ENCODE measurements around the gene LDLRAP1. TPM values are rescaled to one million over a fixed set of nuclear protein-coding genes. Genes with fewer than 3 reads are reported as not detected.
"Not testable (repeated sequence)": the region's sequence is repeated elsewhere in the genome, so short reads cannot be mapped to it uniquely, and the experiment has no call there.

The LDLRAP1 gene
- total RNA-seq, 1 donor from 2014 or later: 34.3 TPM

GRCh38 chr1:25581764-25582163 lies 38.4 kb downstream of the LDLRAP1 start:
- Mint-ChIP-seq H3K27me3 (ENCODE audit: unreplicated experiment) (no peaks in the 10 kb centered on the region), H3K4me3 (ENCODE audit: unreplicated experiment) (no peak overlapping the region), H3K27ac (ENCODE audit: unreplicated experiment) (no peak overlapping the region), H3K36me3 (ENCODE audit: unreplicated experiment) (no peaks in the 10 kb centered on the region), H3K9me3 (ENCODE audit: unreplicated experiment) (peaks cover 8% of the 10 kb centered on the region), H3K4me1 (ENCODE audit: unreplicated experiment) (no peaks in the 10 kb centered on the region)
- TF ChIP-seq, protein P1, sequence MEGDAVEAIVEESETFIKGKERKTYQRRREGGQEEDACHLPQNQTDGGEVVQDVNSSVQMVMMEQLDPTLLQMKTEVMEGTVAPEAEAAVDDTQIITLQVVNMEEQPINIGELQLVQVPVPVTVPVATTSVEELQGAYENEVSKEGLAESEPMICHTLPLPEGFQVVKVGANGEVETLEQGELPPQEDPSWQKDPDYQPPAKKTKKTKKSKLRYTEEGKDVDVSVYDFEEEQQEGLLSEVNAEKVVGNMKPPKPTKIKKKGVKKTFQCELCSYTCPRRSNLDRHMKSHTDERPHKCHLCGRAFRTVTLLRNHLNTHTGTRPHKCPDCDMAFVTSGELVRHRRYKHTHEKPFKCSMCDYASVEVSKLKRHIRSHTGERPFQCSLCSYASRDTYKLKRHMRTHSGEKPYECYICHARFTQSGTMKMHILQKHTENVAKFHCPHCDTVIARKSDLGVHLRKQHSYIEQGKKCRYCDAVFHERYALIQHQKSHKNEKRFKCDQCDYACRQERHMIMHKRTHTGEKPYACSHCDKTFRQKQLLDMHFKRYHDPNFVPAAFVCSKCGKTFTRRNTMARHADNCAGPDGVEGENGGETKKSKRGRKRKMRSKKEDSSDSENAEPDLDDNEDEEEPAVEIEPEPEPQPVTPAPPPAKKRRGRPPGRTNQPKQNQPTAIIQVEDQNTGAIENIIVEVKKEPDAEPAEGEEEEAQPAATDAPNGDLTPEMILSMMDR (IDR thresholded peaks at IDR 0.05): no peak
- no peak for DNase-seq (ENCODE audit: extremely low spot score, unreplicated experiment)

DNA sequence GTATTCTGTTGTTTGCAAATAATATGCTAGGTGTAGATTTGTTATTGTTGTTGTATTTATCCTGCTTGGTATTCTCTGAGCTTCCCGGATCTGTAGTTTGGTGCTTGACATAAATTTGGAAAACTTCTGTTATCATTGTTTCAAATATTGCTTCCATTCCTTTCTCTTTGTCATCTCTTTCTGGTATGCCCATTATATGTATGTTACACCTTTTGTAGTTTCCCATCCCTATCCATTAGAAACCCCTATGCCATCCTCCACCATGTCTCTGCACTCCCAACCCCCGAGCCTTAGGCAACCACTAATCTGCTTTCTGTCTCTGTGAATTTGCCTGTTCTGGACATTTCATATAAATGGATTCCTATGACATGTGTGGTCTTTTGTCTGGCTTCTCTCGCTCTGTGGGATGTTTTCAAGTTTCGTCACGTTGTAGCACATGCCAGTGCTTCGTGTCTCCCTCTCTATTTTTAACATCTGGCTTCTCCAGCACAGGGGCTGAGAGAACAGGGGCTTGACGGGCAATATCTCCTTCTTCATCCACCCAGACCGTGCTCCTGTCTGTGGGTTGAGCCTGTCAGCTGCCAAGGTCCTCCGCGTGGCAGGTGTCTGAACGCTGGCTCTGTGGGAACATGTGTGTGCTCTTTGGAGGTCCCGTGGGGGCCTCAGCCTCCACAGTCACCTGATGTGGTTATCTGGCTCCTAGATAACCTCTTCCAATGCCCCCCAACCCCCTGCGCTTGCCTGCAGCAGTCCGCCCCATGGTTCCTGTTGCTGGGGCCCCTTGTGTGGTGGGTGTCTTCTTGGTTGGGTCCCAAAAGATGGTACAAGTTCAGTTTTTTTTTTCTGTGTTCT lies 40.3 kb downstream of the LDLRAP1 start:
- DNase-seq (ENCODE audit: extremely low spot score, unreplicated experiment): no peak
- H3K27me3 Mint-ChIP-seq (ENCODE audit: unreplicated experiment): no peaks in the 10 kb centered on the region
- H3K9me3 Mint-ChIP-seq (ENCODE audit: unreplicated experiment): peaks cover 8% of the 10 kb centered on the region

GRCh38 chr1:25586181-25586588 lies 42.8 kb downstream of the LDLRAP1 start:
- TF ChIP-seq, protein P1 (IDR thresholded peaks at IDR 0.05): no peak
- no peaks in the 10 kb centered on the region for H3K36me3 Mint-ChIP-seq (ENCODE audit: unreplicated experiment)
- DNase-seq (ENCODE audit: extremely low spot score, unreplicated experiment): no peak
- H3K27me3 Mint-ChIP-seq (ENCODE audit: unreplicated experiment): no peaks in the 10 kb centered on the region
- no peak overlapping the region for H3K27ac Mint-ChIP-seq (ENCODE audit: unreplicated experiment)
- H3K9me3 Mint-ChIP-seq (ENCODE audit: unreplicated experiment): peaks cover 8% of the 10 kb centered on the region
- no peaks in the 10 kb centered on the region for H3K4me1 Mint-ChIP-seq (ENCODE audit: unreplicated experiment)
- H3K4me3 Mint-ChIP-seq (ENCODE audit: unreplicated experiment): no peak overlapping the region

More for the DNA sequence above, 40.3 kb downstream of the LDLRAP1 start:
- Mint-ChIP-seq H3K4me1 (ENCODE audit: unreplicated experiment) (no peaks in the 10 kb centered on the region), H3K36me3 (ENCODE audit: unreplicated experiment) (no peaks in the 10 kb centered on the region), H3K4me3 (ENCODE audit: unreplicated experiment) (no peak overlapping the region), H3K27ac (ENCODE audit: unreplicated experiment) (no peak overlapping the region)
- TF ChIP-seq, protein P1 (IDR thresholded peaks at IDR 0.05): no peak

GRCh38 chr1:25587290-25587689 lies 43.9 kb downstream of the LDLRAP1 start:
- H3K4me1 Mint-ChIP-seq (ENCODE audit: unreplicated experiment): no peaks in the 10 kb centered on the region
- H3K9me3 Mint-ChIP-seq (ENCODE audit: unreplicated experiment): peaks cover 8% of the 10 kb centered on the region
- no peak overlapping the region for H3K4me3 Mint-ChIP-seq (ENCODE audit: unreplicated experiment)
- DNase-seq (ENCODE audit: extremely low spot score, unreplicated experiment): no peak
- H3K27ac Mint-ChIP-seq (ENCODE audit: unreplicated experiment): no peak overlapping the region
- no peaks in the 10 kb centered on the region for H3K36me3 Mint-ChIP-seq (ENCODE audit: unreplicated experiment)
- no peaks in the 10 kb centered on the region for H3K27me3 Mint-ChIP-seq (ENCODE audit: unreplicated experiment)
- TF ChIP-seq, protein P1 (IDR thresholded peaks at IDR 0.05): no peak

GRCh38 chr1:25588224-25588623 lies 44.8 kb downstream of the LDLRAP1 start:
- H3K4me3 Mint-ChIP-seq (ENCODE audit: unreplicated experiment); H3K27me3 Mint-ChIP-seq (ENCODE audit: unreplicated experiment); H3K36me3 Mint-ChIP-seq (ENCODE audit: unreplicated experiment); H3K4me1 Mint-ChIP-seq (ENCODE audit: unreplicated experiment); DNase-seq (ENCODE audit: extremely low spot score, unreplicated experiment); H3K27ac Mint-ChIP-seq (ENCODE audit: unreplicated experiment); H3K9me3 Mint-ChIP-seq (ENCODE audit: unreplicated experiment): not testable (repeated sequence)

- H3K27ac Mint-ChIP-seq (ENCODE audit: unreplicated experiment); H3K9me3 Mint-ChIP-seq (ENCODE audit: unreplicated experiment); H3K4me1 Mint-ChIP-seq (ENCODE audit: unreplicated experiment); H3K36me3 Mint-ChIP-seq (ENCODE audit: unreplicated experiment); DNase-seq (ENCODE audit: extremely low spot score, unreplicated experiment); H3K27me3 Mint-ChIP-seq (ENCODE audit: unreplicated experiment); H3K4me3 Mint-ChIP-seq (ENCODE audit: unreplicated experiment): not testable (repeated sequence)
Measured at GRCh38 chr1:25588786-25589185, 45.4 kb downstream of the LDLRAP1 start.
